ENCODE measurements around the gene MAFG.

The MAFG gene

GRCh38 chr17:81939881-81940385 is 12.4 kb upstream of the MAFG start:
- DNase-seq (ENCODE audit: low read depth, low spot score) = no peak

- no peak for DNase-seq (ENCODE audit: low read depth, low spot score)
Measured at GRCh38 chr17:81939218-81939617, 11.7 kb upstream of the MAFG start.

GRCh38 chr17:81935709-81936084 is 8.2 kb upstream of the MAFG start:
- no peak for DNase-seq (ENCODE audit: low read depth, low spot score)

GRCh38 chr17:81934850-81935708 is 7.5 kb upstream of the MAFG start:
- DNase-seq (ENCODE audit: low read depth, low spot score) = no peak

GRCh38 chr17:81934098-81934757 is 6.7 kb upstream of the MAFG start:
- DNase-seq (ENCODE audit: low read depth, low spot score) = no peak

- no peak for DNase-seq (ENCODE audit: low read depth, low spot score)
Measured at GRCh38 chr17:81933178-81933699, 5.7 kb upstream of the MAFG start.

- DNase-seq (ENCODE audit: low read depth, low spot score) = no peak
Measured at GRCh38 chr17:81932333-81932983, 4.9 kb upstream of the MAFG start.

GRCh38 chr17:81931557-81932332 is 4.2 kb upstream of the MAFG start:
- DNase-seq (ENCODE audit: low read depth, low spot score) = no peak

GRCh38 chr17:81931189-81931556 is 3.6 kb upstream of the MAFG start:
- no peak for DNase-seq (ENCODE audit: low read depth, low spot score)

- DNase-seq (ENCODE audit: low read depth, low spot score) = no peak
Measured at GRCh38 chr17:81930142-81931125, 2.9 kb upstream of the MAFG start.

- no peak for DNase-seq (ENCODE audit: low read depth, low spot score)
Measured at GRCh38 chr17:81929253-81930141, 2.0 kb upstream of the MAFG start.

GRCh38 chr17:81928544-81929252 is 1.2 kb upstream of the MAFG start:
- DNase-seq (ENCODE audit: low read depth, low spot score) = no peak

- DNase-seq (ENCODE audit: low read depth, low spot score) = no peak
Measured at GRCh38 chr17:81927152-81927652, 333 bp downstream of the MAFG start.

- DNase-seq (ENCODE audit: low read depth, low spot score) = no peak
Measured at GRCh38 chr17:81926451-81927151, 934 bp downstream of the MAFG start.

GRCh38 chr17:81925860-81926450 is 1.6 kb downstream of the MAFG start:
- DNase-seq (ENCODE audit: low read depth, low spot score) = no peak

- DNase-seq (ENCODE audit: low read depth, low spot score) = no peak
Measured at GRCh38 chr17:81924557-81925532, 2.7 kb downstream of the MAFG start.

All from iPS DF 19.7 (cell line).